ENCODE data around the gene ABCG2. TPM values are rescaled to one million over a fixed set of nuclear protein-coding genes. Genes with fewer than 3 reads are reported as not detected.

The ABCG2 gene
- polyA plus RNA-seq, 1 donor (not counting 4 experiments of a cell fraction or from before 2014, with no cell fraction given), result 5.3 TPM

GRCh38 chr4:88112856-88113255 lies 45.6 kb downstream of the ABCG2 start:
- DNase-seq (ENCODE audit: low read depth, low spot score) (no peak), FAIRE-seq (no peak)
- no peaks in the 10 kb centered on the region for H3K9me3 ChIP-seq (ENCODE audit: control insufficient read depth, low read depth, low read length)
- no peaks in the 10 kb centered on the region for H3K27me3 ChIP-seq (ENCODE audit: control insufficient read depth, extremely low read depth, insufficient read depth, low read length)
- H3K4me2 ChIP-seq (ENCODE audit: control insufficient read depth, extremely low read depth, insufficient read depth, low read depth, low read length), result no peak overlapping the region
- H3K36me3 ChIP-seq (ENCODE audit: control insufficient read depth in 2 of 2, extremely low read depth in 1 of 2, insufficient read depth in 2 of 2, low read length in 2 of 2), result no peaks in the 10 kb centered on the region
- no peaks in the 10 kb centered on the region for H3K79me2 ChIP-seq (ENCODE audit: control insufficient read depth, insufficient read depth, low read length)
- H3K4me3 ChIP-seq (ENCODE audit: control insufficient read depth in 2 of 3, extremely low read depth in 1 of 3, insufficient read depth in 2 of 3, low read depth in 1 of 3, low read length in 3 of 3), result no peak overlapping the region
- H3K4me1 ChIP-seq (ENCODE audit: control insufficient read depth, extremely low read depth, insufficient read depth, low read length), result no peaks in the 10 kb centered on the region
- no peaks in the 10 kb centered on the region for H4K20me1 ChIP-seq (ENCODE audit: control insufficient read depth, extremely low read depth, insufficient read depth, low read length)
- no peaks in the 10 kb centered on the region for H3K9me1 ChIP-seq (ENCODE audit: control insufficient read depth, extremely low read depth, insufficient read depth, low read length)
- TF ChIP-seq EZH2 (IDR thresholded peaks at IDR 0.05; ENCODE audit: low read length), result no peak
- TF ChIP-seq, protein P1, sequence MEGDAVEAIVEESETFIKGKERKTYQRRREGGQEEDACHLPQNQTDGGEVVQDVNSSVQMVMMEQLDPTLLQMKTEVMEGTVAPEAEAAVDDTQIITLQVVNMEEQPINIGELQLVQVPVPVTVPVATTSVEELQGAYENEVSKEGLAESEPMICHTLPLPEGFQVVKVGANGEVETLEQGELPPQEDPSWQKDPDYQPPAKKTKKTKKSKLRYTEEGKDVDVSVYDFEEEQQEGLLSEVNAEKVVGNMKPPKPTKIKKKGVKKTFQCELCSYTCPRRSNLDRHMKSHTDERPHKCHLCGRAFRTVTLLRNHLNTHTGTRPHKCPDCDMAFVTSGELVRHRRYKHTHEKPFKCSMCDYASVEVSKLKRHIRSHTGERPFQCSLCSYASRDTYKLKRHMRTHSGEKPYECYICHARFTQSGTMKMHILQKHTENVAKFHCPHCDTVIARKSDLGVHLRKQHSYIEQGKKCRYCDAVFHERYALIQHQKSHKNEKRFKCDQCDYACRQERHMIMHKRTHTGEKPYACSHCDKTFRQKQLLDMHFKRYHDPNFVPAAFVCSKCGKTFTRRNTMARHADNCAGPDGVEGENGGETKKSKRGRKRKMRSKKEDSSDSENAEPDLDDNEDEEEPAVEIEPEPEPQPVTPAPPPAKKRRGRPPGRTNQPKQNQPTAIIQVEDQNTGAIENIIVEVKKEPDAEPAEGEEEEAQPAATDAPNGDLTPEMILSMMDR (optimal IDR thresholded peaks at IDR 0.05 in 1 of 3, IDR thresholded peaks at IDR 0.05 in 1 of 3, conservative IDR thresholded peaks at IDR 0.05 in 1 of 3; ENCODE audit: extremely low read depth in 1 of 3, insufficient read depth in 2 of 3, low read length in 3 of 3), result no peak
- H3K9ac ChIP-seq (ENCODE audit: control insufficient read depth, extremely low read depth, insufficient read depth, low read length), result no peak overlapping the region
- dilution Hi-C loops (cut with MboI; ENCODE audit: extremely low pct_ligation_motif_present, low sequenced_read_pairs), result no loop called here
- H2AFZ ChIP-seq (ENCODE audit: control insufficient read depth, low read length), result no peak overlapping the region
- no peak overlapping the region for H3K27ac ChIP-seq (ENCODE audit: control insufficient read depth, insufficient read depth, low read length)

DNA sequence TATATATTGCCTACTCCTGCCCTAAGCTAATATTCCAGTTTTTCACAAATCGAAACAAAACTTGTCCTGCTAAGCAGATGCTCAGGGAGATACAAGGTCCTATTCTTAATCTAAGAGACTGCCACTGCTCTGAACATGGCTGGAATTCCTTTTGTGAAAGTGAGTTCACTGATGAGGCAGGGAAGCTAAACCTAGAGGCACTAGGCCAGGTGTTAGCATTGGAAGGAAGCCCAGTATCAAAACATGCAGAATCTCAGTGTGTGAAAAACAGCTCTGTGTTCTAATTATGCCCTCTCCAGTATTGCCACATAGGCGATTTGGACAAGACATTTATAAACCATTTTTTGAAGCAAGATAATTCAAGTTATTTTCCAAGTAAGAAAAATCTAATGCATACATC lies 47.6 kb downstream of the ABCG2 start:
- Histone ChIP-seq H3K4me1 (ENCODE audit: control insufficient read depth, extremely low read depth, insufficient read depth, low read length) (peaks cover 15% of the 10 kb centered on the region), H3K4me2 (ENCODE audit: control insufficient read depth, extremely low read depth, insufficient read depth, low read depth, low read length) (no peak overlapping the region), H3K27me3 (ENCODE audit: control insufficient read depth, extremely low read depth, insufficient read depth, low read length) (no peaks in the 10 kb centered on the region), H2AFZ (ENCODE audit: control insufficient read depth, low read length) (no peak overlapping the region), H4K20me1 (ENCODE audit: control insufficient read depth, extremely low read depth, insufficient read depth, low read length) (no peaks in the 10 kb centered on the region), H3K9me1 (ENCODE audit: control insufficient read depth, extremely low read depth, insufficient read depth, low read length) (no peaks in the 10 kb centered on the region), H3K36me3 (ENCODE audit: control insufficient read depth in 2 of 2, extremely low read depth in 1 of 2, insufficient read depth in 2 of 2, low read length in 2 of 2) (no peaks in the 10 kb centered on the region), H3K4me3 (ENCODE audit: control insufficient read depth in 2 of 3, extremely low read depth in 1 of 3, insufficient read depth in 2 of 3, low read depth in 1 of 3, low read length in 3 of 3) (no peak overlapping the region), H3K27ac (ENCODE audit: control insufficient read depth, insufficient read depth, low read length) (no peak overlapping the region), H3K9me3 (ENCODE audit: control insufficient read depth, low read depth, low read length) (no peaks in the 10 kb centered on the region), H3K9ac (ENCODE audit: control insufficient read depth, extremely low read depth, insufficient read depth, low read length) (no peak overlapping the region), H3K79me2 (ENCODE audit: control insufficient read depth, insufficient read depth, low read length) (no peaks in the 10 kb centered on the region)
- DNase-seq (ENCODE audit: low read depth, low spot score) (no peak), FAIRE-seq (no peak)
- TF ChIP-seq, protein P1 (optimal IDR thresholded peaks at IDR 0.05 in 1 of 3, IDR thresholded peaks at IDR 0.05 in 1 of 3, conservative IDR thresholded peaks at IDR 0.05 in 1 of 3; ENCODE audit: extremely low read depth in 1 of 3, insufficient read depth in 2 of 3, low read length in 3 of 3), result no peak
- TF ChIP-seq EZH2 (IDR thresholded peaks at IDR 0.05; ENCODE audit: low read length), result no peak
- dilution Hi-C loops (cut with MboI; ENCODE audit: extremely low pct_ligation_motif_present, low sequenced_read_pairs), result no loop called here

Measured in keratinocyte (primary cell).